Astrocyte of the cerebellum (primary cell): Measurements from ENCODE around the gene MSN.

Experiments
- DNase-seq: peaks from one replicate; pipeline ENCODE4 v3.0.0-alpha.2; 2011; ENCODE audit warnings: low read depth
- H3K4me3 ChIP-seq: 2 replicates; pipeline ENCODE4 v1.5.1; 2011; ENCODE audit warnings: mild to moderate bottlenecking, low read depth, low read length, moderate library complexity
- CTCF ChIP-seq: IDR thresholded peaks from 2 replicates; pipeline ENCODE4 v1.5.1; 2012; ENCODE audit warnings: low read length, low read depth, moderate library complexity, mild to moderate bottlenecking; ENCODE audit errors: missing control alignments
- in situ Hi-C: cut with HindIII; loops from 2 replicates; pipeline ENCODE4 v1.10.0; 2017; ENCODE audit warnings: low sequenced_read_pairs

Gene MSN

GRCh38 chrX:65731684-65732289, 64.3 kb downstream of the MSN start:
- TF ChIP-seq CTCF: no peak
- no peak for DNase-seq
- in situ Hi-C loops: no loop called here
- H3K4me3 ChIP-seq: no peak overlapping the region

DNA sequence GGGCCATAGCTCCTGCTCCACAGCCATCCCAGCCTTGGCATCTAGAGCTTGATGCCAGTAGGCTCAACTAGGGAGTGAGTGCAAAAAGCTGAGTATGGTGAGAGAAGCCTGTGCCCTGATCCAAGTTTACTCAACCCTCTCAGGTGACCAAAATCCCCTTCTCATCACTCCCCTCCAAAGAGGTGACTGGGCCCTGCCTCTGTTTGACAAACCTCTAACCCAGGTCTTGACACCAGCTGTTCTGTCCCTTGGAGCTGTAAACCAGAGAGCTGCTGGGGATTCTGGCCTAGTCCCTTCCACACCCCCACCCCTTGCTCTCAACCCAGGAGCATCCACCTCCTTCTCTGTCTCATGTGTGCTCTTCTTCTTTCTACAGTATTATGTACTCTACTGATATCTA, 73.5 kb downstream of the MSN start:
- TF ChIP-seq CTCF: no peak
- no peak for DNase-seq
- H3K4me3 ChIP-seq: no peak overlapping the region
- in situ Hi-C loops: no loop called here

- DNase-seq: no peak
- H3K4me3 ChIP-seq: no peak overlapping the region
- in situ Hi-C loops: no loop called here
- no peak for TF ChIP-seq CTCF
These were observed 74.4 kb downstream of the MSN start for GRCh38 chrX:65741823-65742222.

DNA sequence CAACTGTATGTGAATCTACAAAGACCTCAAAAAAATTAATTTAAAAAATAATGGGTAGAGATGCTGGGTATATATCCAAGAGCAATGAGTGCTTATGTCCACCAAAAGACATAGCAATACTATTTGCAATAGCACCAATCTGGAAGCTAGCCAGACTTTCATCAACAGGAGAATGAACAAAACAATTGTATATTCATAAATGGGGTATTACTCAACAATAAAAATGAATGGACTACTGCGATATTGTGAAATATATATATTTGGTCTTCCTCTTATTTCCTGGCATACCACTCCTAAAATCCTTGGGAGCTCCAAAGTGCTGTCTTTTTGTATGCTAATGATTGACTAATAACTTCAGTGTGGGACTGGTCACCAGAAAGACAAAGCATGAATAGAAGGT, 77.5 kb downstream of the MSN start:
- DNase-seq: no peak
- in situ Hi-C loops: no loop called here
- no peak for TF ChIP-seq CTCF
- H3K4me3 ChIP-seq: no peak overlapping the region

DNA sequence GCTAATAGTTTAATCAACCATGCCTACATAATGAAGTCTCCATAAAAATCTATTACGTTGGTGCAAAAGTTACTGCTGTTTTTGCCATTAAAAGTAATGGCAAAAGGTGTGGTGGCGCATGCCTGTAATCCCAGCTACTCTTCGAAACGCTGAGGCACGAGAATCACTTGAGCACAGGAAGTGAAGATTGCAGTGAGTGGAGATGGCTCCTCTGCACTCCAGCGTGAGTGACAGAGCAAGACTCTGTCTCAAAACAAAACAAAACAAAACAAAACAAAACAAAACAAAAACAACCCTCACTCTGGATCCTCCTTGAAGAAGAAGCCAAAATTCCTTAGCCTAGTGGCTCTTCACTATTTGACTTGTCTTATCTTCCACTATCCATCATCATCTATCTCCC, 78.0 kb downstream of the MSN start:
- no peak overlapping the region for H3K4me3 ChIP-seq
- TF ChIP-seq CTCF: no peak
- in situ Hi-C loops: no loop called here
- no peak for DNase-seq

DNA sequence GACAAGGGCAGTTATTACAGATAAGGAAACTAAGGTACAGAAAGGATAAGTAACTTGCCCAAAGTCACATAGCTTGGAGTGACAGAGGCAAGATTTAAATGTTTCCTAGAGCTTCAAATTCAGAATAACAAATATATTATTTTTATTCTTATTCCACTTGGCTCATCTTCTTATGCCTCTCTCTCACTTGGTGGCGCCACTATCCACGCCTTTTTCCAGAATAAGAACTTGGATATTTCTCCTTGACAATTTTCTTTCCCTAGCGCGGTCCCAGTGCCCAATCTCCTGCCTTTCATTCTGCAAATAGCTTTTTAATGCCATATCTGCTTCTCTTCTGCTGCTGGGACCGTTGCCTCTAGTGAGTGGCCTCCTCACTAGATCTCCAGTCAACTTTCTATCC, 78.5 kb downstream of the MSN start:
- H3K4me3 ChIP-seq: no peak overlapping the region
- no peak for DNase-seq
- in situ Hi-C loops: no loop called here
- no peak for TF ChIP-seq CTCF
